ENCODE data around the gene PRKACB.

DNA sequence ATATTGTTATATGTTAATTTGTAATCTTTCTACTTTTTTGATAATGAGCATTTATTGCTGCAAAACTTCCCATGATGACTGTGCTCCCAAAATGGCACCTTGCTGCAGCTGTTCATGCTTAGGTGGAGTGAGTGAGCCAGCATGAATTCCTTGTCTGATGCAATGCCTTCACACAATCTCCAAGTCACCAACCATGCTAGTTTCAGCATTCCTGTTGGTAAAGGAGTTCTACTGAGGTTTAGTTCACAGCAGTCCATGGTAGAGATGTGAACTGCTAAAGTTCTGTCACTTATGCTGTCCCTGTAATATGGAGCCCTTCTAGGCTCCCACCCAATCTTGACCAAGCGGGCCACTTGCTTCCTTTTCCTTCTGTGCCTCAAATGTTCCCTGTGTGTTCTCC lies 26.2 kb upstream of the PRKACB start:
- no peak for TF ChIP-seq EZH2 (IDR thresholded peaks at IDR 0.05; ENCODE audit: borderline replicate concordance, low read length)
- TF ChIP-seq, protein P1, sequence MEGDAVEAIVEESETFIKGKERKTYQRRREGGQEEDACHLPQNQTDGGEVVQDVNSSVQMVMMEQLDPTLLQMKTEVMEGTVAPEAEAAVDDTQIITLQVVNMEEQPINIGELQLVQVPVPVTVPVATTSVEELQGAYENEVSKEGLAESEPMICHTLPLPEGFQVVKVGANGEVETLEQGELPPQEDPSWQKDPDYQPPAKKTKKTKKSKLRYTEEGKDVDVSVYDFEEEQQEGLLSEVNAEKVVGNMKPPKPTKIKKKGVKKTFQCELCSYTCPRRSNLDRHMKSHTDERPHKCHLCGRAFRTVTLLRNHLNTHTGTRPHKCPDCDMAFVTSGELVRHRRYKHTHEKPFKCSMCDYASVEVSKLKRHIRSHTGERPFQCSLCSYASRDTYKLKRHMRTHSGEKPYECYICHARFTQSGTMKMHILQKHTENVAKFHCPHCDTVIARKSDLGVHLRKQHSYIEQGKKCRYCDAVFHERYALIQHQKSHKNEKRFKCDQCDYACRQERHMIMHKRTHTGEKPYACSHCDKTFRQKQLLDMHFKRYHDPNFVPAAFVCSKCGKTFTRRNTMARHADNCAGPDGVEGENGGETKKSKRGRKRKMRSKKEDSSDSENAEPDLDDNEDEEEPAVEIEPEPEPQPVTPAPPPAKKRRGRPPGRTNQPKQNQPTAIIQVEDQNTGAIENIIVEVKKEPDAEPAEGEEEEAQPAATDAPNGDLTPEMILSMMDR (conservative IDR thresholded peaks at IDR 0.05 in 1 of 2, IDR thresholded peaks at IDR 0.05 in 1 of 2; ENCODE audit: extremely low read depth in 1 of 2, insufficient read depth in 1 of 2, low read depth in 1 of 2, low read length in 2 of 2), result no peak

Measured in mammary epithelial cell (primary cell).